H7 (cell line): Measurements from ENCODE around the gene ARID4B. TPM values are rescaled to one million over a fixed set of nuclear protein-coding genes. Genes with fewer than 3 reads are reported as not detected.
"Not testable (repeated sequence)": the region's sequence is repeated elsewhere in the genome, so short reads cannot be mapped to it uniquely, and the experiment has no call there.

Source experiments
- DNase-seq: peaks from one replicate; pipeline ENCODE4 v3.0.0; 2012
- H3K27me3 ChIP-seq: 2 replicates; pipeline ENCODE4 v1.6.0; 2011; ENCODE audit warnings: mild to moderate bottlenecking, low read length; ENCODE audit not compliant: control insufficient read depth, insufficient read depth
- H3K36me3 ChIP-seq: replicated peaks from 2 replicates; pipeline ENCODE4 v1.5.1; 2011; ENCODE audit warnings: low read length; ENCODE audit not compliant: control insufficient read depth, insufficient read depth
- H3K4me3 ChIP-seq: 2 replicates; pipeline ENCODE4 v1.5.1; 2011; ENCODE audit warnings: low read depth, mild to moderate bottlenecking, control low read depth, low read length, moderate library complexity; ENCODE audit not compliant: insufficient read depth
- total RNA-seq: library from RNA; depleted of rRNA; stranded (reverse); fragments of >200 nt; shearing (Covaris generic); gene quantifications from 2 replicates; pipeline ENCODE4 v1.2.3, GENCODE V29; 2014

ARID4B gene
- total RNA-seq, 1 experiment from 2014 or later = 16.0 TPM

DNA sequence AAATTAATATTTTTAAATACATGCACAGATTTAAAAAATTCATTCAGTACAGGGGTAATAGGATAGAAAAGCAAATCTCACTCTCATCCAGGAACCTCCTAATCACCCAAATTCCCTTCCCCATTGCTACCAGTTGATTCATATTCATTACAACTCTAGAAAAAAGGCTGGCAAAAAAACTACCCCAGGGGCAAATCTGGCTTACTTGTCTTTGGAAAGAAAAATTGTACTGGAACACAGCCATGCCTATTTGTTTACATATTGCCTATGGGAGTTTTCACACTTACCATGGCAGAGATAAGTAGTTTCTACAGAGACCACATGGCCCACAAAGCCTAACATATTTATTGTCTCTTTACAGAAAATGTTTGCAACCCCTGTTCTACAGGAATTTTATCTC is 158.0 kb downstream of the ARID4B start:
- H3K4me3 ChIP-seq = no peak overlapping the region
- DNase-seq = no peak
- no peaks in the 10 kb centered on the region for H3K27me3 ChIP-seq
- H3K36me3 ChIP-seq = peaks cover 8% of the 10 kb centered on the region

DNA sequence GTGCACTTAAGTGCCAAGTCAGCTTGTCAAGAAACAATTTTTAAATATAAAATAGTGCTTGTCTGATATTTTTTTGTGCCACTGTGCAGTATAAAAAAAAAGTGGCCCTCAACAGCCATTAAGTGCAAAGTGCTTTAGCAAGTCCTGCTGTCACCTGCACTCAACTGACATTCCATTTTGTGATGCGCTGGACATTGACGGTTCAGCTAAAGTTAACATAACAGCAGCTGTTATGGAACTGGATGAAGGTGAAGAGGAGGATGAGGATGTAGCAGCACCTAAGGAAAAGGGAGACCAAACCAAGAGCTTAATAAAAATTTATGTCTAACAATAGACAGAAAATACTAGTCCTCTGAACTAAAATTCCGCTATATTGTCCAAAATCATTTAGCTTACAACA is 159.6 kb downstream of the ARID4B start:
- H3K27me3 ChIP-seq = no peaks in the 10 kb centered on the region
- H3K36me3 ChIP-seq = peaks cover 8% of the 10 kb centered on the region
- no peak for DNase-seq
- no peak overlapping the region for H3K4me3 ChIP-seq

DNA sequence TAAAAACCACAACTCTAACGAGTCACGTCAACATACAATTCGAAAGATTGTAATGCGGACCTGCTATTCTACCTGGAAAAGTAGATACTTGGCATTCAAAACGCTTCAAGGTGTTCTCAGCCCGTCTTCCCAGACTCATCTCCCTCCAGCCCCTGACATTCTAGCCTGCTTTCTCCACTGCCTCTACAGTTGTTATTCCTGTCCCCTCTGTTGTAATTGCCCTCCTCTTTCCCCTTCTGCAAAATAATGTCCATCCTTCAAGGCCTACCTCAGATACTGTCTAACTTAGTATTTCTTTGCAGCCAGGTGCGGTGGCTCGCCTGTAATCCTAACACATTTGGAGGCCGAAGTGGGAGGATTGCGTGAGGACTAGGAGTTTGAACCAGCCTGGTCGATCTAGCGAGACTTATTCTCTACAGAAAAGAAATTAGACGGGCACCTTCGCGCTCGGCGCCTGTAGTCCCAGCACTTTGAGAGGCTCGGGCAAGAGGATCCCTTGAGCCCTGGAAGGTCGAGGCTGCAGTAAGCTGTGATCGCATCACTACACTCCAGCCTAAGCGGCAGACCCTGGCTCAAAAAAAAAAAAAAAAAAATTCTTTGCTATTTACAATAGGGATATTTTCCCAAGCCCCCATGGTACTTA is 166.2 kb downstream of the ARID4B start:
- DNase-seq = peak; percentile 41
- H3K27me3 ChIP-seq = no peaks in the 10 kb centered on the region
- H3K4me3 ChIP-seq = peak overlapping the region; percentile 95
- H3K36me3 ChIP-seq = peaks cover 8% of the 10 kb centered on the region

DNA sequence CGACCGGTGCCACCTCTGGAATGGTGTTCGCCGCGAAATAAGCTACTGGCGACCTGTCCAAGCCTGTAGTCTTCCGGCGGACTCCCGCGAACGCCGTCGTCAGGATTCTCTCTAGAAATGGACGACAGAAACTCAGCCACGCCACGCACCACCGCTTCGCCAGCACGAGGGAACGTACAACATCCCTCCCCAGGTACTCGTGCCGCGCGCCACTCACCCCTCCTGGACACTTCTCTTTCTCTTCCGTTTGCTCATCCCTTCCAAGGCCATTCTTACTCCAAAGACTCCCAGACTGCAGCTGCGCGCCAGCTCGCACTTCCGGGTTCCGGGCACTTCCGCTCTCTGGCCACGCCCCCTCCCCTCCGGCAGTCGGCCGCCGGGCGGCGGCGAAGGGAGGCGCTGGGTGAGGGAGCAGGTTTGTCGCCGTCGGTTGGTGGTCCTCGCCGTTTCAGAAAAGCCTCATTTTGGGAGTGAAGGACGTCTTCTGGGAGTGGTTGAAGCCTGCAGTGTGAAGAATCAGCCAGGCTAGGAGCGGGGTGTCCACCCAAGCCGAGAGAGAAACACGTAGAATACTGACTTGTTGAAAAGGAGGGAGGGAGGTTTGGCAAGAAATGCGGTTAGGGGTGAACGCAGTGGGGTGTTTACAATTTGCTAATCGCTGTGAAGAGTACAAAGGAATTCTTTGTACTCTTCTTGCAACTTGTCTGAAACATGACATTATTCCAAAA is 166.9 kb downstream of the ARID4B start, which contains the start of gene RBM34:
Gene RBM34, minus strand, starts transcription at position 294 of the 728 bp plus-strand sequence. Its CDS starts 24 bp downstream, at position 270.
- Histone ChIP-seq H3K27me3 (no peaks in the 10 kb centered on the region), H3K36me3 (peaks cover 9% of the 10 kb centered on the region), H3K4me3 (peak within 1 kb of the TSS; percentile 95)
- peak; percentile 94 for DNase-seq

DNA sequence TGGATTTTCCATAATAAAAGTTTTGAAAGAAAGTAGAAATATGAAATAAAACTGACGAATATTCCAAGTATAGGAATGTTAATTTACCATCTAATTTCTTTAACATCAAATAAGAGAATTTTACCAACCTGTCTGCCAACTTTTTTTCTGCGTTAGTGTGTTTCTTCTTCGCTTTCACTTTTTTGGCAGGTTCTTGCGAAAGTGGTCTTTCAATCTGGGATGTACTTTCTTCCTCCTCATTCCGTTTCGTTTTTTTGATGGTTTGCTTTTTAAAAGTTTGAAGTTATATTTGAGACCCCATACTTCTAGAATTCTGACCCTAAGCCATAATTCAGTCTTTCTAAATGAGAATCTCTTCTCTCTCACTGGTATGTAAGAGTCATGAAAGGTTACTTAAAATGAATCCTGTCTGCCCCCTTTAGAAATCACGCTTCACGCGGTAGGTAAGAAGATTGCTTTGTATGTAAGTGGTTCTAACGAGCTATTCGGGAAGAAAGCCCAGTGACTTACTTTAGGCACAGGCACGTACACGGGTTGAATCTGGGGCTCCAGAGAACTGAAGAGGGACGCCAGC is 167.5 kb downstream of the ARID4B start:
- Histone ChIP-seq H3K4me3 (peak overlapping the region; percentile 95), H3K36me3 (peaks cover 9% of the 10 kb centered on the region), H3K27me3 (no peaks in the 10 kb centered on the region)
- DNase-seq = no peak

DNA sequence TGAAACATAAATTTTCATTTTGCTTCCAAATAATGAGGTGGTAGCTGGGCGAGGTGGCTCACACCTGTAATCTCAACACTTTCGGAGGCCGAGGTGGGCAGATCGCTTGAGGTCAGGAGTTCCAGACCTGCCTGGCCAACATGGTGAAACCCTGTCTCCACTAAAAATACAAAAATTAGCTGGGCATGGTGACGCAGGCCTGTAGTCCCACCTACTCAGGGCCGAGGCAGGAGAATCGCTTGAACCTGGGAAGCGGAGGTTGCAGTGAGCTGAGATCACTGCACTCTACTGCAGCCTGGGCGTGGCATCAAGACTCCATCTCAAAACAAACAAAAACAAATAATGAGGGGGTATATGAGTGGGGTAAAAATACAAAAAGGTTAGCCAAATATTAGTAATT is 168.0 kb downstream of the ARID4B start:
- not testable (repeated sequence) for H3K27me3 ChIP-seq, DNase-seq, H3K4me3 ChIP-seq, H3K36me3 ChIP-seq

DNA sequence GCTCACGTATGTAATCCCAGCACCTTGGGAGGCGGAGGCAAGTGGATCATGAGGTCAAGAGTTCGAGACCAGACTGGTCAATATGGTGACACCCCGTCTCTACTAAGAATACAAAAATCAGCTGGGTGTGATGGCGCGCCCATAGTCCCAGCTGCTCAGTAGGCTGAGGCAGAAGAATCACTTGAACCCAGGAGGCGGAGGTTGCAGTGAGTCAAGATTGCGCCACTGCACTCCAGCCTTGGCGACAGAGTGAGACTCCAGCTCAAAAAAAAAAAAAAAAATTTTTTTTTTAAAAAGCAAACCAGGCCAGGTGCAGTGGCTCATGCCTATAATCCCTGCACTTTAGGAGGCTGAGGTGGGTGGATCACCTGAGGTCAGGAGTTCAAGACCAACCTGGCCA is 168.7 kb downstream of the ARID4B start:
- DNase-seq = not testable (repeated sequence)

DNA sequence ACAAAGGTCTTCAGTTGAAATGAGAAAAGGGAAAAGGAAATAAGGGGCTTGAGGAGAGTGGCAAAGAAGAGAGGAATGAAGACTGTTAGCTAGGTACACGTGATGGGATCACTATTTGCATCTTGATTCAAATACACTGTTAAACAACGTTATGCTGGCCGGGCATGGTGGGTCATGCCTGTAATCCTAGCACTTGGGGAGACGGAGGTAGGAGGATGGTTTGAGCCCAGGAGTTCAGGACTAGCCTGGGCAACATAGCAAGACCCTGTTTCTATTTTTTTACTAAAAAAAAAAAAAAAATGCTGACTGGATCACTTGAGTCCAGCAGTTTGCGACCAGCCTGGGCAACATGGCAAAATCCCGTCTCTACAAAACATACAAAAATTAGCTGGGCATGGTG is 169.3 kb downstream of the ARID4B start:
- Histone ChIP-seq H3K27me3 (no peaks in the 10 kb centered on the region), H3K36me3 (peaks cover 13% of the 10 kb centered on the region), H3K4me3 (no peak overlapping the region)
- no peak for DNase-seq

More for the DNA sequence above, 168.7 kb downstream of the ARID4B start:
- not testable (repeated sequence) for H3K4me3 ChIP-seq, H3K27me3 ChIP-seq
- H3K36me3 ChIP-seq = peaks cover 12% of the 10 kb centered on the region

DNA sequence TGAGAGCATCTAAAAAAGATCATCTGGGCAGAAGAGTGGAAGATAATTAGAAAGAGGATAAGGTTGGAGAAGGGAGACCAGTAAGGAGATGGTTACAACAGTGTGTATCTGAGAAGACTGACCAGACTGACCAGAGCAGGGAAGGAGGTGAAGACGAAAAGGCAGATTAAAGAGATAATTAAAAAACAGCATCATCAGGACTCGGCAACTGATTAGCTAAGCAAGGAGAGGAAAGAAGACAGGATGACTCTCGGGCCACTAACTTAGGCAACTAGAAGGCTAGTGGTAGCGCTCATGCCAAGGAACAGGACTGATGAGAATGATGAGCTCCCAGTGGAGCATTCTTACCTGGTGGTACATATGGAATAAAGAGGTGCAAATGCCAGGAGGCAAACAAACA is 170.8 kb downstream of the ARID4B start:
- no peak for DNase-seq
- Histone ChIP-seq H3K4me3 (no peak overlapping the region), H3K36me3 (peaks cover 16% of the 10 kb centered on the region), H3K27me3 (no peaks in the 10 kb centered on the region)

DNA sequence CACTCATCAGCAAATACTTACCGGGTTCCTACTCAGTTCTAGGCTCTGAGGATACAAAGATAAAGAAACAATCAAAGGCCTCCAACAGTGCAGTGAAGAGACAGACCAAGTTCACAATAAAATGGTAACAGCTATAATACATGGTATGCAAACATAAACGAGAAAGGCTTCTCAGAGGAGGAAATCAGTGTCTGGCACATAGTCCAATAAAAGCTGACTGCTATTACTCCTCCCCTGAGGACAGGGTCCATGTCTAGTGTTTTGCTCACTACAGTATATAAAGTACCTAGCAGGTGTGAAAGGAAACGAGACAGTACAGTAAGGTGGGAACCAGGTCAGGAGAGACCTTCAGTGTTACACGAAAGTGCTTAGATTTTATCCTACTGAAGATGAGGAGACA is 171.2 kb downstream of the ARID4B start:
- Histone ChIP-seq H3K27me3 (no peaks in the 10 kb centered on the region), H3K36me3 (peaks cover 16% of the 10 kb centered on the region), H3K4me3 (no peak overlapping the region)
- no peak for DNase-seq

DNA sequence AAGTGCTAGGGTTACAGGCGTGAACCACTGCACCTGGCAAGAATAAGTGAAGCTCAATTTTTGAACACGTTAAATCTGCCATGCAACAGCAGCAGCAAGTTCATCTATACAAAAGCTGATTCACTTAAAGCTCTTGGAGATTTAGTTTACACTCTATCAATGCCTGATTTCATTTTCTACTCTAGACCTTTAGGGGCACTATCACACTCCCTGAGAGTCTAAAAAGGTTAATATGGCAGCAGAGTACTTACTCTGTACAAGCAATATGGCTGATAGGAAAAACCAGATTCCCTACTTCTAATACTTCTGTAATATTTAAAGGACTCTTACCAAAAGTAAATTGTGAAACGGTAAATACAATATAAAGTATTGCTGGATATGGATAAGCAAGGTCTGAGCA is 171.7 kb downstream of the ARID4B start:
- H3K36me3 ChIP-seq = peaks cover 16% of the 10 kb centered on the region
- H3K4me3 ChIP-seq = no peak overlapping the region
- no peak for DNase-seq
- H3K27me3 ChIP-seq = no peaks in the 10 kb centered on the region

DNA sequence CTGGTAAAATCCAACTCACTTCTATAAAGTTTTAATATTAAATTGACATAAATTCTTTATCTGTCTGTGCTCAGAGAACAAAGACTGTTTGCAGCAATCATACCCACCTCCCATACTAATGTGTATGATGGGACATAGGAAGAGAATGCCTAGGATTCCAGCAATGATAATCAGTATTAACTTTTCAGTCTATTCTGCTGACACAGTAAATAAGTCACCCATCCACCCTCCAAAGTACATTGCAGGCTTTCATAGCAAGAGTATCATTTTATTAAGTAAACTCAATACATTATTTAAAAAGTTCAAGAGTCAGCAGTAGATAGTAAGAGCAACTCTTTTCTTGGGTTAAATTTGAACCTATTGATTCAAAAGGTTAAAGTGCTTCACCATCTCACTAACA is 175.7 kb downstream of the ARID4B start:
- H3K4me3 ChIP-seq = no peak overlapping the region
- no peaks in the 10 kb centered on the region for H3K27me3 ChIP-seq
- no peak for DNase-seq
- H3K36me3 ChIP-seq = peaks cover 17% of the 10 kb centered on the region

DNA sequence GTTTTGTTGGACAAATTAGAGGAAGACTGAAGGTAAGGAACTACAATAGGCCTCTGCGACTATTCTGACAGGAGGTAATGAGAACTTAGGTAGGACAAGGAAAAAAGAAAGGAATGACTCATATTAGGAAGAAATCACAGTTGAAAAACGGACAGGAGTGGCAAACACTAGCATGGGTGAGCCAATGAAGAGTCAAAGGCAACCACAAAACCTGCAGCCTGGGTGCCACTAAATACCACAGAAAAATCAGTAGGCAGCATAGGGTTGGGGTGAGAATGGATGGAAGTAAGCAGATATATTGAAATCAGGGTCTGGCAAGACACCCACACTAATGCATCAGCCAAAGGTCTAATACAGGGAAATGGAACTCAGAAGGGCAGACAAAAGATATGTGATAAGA is 176.9 kb downstream of the ARID4B start:
- DNase-seq = no peak
- Histone ChIP-seq H3K36me3 (peaks cover 14% of the 10 kb centered on the region), H3K27me3 (no peaks in the 10 kb centered on the region), H3K4me3 (no peak overlapping the region)

DNA sequence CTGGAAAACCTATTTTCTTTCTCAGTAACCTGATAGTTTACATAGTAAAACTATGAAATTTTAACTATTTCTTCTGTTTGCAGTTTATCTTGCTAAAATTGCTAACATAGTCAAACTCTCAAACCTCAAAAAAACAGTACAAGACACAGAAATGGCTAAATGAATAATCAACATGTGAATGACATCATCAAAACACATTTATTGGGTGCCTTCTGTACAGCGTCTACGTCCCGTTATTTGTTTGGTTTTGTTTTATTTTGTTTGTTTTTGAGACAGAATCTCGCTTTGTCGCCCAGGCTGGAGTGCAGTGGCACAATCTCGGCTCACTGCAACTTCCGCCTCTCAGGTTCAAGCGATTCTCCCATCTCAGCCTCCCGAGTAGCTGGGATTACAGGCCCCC is 178.2 kb downstream of the ARID4B start:
- DNase-seq = no peak
- H3K36me3 ChIP-seq = peaks cover 19% of the 10 kb centered on the region
- no peaks in the 10 kb centered on the region for H3K27me3 ChIP-seq
- no peak overlapping the region for H3K4me3 ChIP-seq

DNA sequence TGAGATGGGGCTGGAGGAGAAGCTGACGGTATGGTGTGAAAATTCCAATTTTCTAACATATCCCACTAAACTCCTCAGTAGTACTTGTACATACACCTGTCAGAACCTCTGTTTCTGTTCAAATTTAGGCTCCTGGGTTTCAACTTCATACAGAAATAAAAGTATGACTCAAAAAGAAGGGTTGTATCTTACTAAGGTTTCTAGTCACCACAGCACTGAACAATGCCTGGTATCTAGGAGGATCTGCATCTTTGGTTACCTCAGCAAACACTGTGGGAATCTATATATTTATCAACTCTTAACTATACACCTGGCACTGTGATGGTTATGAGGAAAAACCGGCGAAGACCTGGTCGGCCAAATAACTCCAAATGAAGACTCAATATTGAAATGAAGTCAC is 180.7 kb downstream of the ARID4B start:
- no peak for DNase-seq
- Histone ChIP-seq H3K36me3 (peaks cover 13% of the 10 kb centered on the region), H3K4me3 (no peak overlapping the region), H3K27me3 (no peaks in the 10 kb centered on the region)
